HL-60/S4 (cell line): ENCODE results near the gene KRT38.

Experiments used
- in situ Hi-C: fragments of 300-500 bp; cut with MboI; formaldehyde crosslinking; loops from 2 replicates; pipeline ENCODE4 v1.14.3; 2022; ENCODE audit warnings: low sequenced_read_pairs

KRT38 gene

DNA sequence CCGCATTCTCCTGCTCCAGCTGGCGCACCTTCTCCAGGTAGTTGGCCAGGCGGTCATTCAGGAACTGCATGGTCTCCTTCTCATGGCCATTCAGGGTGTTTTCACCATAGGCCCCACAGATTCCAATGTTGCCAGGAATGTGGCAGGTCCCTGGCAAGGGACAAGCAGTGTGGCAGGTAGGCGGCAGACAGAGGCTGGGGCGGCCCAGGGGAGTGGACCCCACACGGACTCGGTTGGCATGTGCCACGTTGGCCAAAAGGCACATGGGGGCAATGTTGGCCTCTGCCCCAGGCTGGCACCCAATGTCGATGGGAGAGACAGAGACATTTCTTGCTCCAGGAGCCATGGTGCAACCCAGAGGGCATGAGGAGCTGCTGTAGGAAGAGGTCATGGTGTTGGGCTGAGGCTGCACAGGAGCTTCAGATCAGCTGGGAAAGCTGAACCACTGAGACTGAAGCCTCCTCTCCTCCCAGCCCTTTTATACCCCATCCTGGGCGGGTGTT, at the start of gene KRT38:
KRT38 (minus strand) TSS at position 453 of the 503 bp plus-strand sequence; CDS start at position 391, 62 bp downstream.
- in situ Hi-C loops, result no loop called here

DNA sequence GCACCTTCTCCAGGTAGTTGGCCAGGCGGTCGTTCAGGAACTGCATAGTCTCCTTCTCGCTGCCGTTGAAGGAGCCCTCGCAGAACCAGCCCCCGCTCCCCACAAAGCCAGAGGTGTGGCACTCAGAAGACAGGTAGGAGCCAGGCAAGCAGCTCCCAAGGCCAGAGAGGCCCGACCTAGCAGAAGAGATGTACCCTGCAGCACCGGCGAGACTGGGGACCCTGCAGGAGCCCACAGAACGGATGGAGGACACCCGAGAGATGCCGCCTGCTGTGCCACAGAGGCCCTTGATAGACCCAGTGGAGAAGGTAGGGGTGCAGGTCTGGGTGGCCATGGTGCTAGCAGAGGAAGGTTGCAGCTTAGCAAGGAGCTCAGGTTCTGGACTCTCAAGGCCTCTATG, 48.7 kb upstream of the KRT38 start, which contains the start of gene KRT36:
KRT36 (minus strand) TSS at position 380 of the 400 bp plus-strand sequence; CDS start at position 334, 46 bp downstream.
- in situ Hi-C loops, result no loop called here

DNA sequence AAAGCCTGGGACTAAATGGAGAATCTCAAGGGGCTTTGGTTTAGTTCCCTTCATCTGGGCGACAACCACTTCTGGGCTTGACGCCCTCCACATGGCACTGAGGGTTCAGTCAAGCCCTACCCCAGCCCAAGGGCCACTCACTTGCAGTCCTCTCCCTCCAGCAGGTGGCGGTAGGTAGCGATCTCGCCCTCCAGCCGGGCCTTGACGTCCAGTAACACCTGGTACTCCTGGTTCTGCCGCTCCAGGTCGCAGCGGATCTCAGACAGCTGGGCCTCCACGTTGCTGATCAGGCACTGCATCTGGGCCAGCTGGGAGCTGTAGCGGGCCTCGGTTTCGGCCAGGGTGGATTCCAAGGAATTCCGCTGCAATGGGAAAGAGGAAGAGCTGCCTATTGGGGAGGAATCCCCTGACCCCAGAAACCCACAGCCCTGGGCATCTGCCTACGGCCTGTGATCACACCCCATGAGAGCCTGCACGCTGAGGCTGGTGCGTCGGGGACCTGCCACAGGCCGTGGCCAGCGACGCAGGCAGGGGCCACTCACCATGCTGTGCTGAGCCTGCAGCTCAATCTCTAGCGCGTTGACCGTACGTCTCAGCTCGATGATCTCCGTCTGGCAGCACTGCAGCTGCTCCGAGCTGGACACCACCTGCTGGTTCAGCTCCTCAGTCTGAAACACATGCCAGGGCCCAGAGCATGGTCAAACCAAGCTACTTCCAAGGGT, 46.2 kb upstream of the KRT38 start:
- in situ Hi-C loops, result no loop called here

DNA sequence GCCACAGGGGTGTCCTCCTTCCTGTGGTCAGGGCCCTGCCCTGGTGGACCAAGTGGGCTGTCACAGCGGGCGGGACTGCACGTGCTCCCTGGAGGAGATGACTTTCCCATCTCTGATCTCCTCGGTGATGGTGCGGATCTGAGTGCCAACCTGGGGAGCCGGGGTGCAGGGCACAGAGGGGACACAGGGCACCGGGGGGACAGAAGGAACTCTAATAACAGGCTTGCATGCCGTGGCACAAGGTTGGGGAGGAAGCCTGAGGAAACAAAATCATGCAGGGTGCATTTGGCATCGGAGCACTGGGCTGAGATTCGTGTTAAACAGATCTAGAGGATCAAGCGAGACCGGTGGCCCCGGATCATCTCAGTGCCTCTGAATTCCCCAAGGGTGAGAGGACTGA, 45.5 kb upstream of the KRT38 start:
- in situ Hi-C loops, result no loop called here

DNA sequence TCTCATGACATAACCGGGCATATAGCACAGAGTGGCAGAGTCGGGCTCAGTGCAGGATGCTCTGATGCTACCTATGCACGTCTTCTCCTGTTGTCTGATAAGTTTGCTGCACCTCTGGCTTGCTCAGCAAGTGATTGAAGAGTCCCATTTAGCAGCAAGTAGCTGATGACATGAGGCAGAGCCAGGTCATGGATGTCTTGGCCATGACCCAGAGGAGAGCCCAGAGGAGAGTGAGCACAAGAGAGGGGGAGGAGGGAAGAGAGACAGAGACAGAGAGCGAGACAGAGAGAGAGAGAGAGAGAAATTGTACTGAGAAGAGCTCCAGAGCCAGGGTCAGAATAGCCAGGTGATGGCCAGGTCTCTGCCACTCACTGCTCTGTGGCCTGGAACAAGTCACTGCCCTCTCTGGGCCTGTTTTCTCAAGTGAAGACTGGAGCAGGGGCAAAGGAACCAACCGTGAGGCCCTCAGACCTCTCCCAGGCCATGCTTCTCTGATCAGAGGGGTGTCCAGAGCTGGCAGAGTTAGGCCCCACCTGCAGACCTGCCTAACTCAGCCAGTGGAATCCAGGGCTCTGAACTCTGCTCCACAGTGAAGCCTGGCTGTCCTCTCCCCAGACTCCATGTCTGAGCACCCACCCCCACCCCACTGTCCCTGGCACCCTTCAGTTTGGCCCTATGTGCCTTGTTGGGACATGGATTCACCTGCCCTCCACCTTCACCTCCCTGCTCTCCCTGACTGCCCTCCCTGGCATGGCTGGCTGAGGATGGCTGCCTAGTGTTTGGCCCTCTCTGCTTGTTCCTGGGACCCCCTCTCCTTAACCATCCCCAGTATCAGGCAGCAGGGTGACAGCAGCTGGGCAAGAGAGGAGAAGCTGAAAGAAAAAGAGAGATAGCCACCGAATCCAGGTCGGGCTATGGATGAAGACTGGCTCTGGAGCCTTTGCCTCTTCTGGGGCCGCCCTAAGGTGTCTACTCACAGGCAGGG, 44.4 kb upstream of the KRT38 start:
- in situ Hi-C loops, result no loop called here

DNA sequence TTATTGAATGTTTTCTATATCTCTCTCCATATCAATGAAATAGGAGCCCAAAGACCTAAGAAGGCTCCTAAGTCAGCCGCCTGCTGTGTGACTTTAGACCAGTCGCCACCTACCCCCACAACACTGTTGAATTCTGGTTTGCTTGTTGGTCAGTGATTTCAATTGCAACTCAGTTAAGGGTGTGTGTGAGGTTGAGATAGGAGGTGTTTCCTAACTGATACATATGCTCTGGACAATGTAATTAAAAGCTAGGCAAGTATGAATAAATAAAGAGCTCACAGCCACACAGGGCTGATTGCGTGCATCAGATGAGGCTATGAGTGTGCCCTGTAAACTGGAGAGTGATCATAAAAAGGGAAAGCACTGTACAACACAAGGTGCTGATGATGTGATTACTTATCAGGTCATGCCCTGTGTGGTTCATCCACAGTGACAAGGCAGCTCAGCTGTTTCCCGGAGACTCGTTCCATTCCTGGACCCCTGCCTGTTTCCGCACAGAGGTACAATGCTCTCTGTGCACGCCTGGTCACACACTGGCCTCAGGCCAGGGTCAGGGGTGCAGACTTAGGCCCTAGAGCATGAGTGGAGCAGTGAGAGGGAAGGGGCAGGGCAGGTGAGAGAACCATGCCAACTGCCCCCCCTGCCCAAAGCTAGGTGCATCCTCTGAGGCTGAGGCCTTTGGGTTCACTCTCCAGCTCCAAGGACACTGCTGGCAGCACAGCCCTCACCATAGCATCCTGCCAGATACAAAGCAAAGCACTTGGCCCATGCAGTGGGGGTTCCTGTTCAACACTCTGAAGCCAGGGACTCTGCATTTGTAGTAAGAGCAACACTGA, 43.4 kb upstream of the KRT38 start:
- in situ Hi-C loops, result no loop called here

DNA sequence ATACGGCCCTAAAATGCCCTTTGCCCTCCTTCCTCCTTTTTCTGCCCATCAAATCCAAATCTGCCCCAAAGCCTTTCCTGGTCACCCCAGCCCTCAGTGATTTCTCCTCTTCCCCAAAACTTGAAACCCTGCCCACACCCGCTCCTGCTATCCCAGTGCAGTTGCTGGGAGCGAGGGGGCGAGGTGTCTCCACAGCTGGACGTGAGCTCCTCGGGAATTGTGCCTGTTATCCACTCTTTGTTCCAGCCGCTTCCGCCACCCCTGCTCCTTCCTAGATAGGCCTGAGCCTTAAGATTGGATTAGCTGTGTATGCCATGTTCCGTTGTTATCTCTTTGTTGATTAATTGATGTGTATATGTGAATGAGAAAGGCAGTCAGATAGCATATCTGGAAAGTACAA, 42.7 kb upstream of the KRT38 start:
- in situ Hi-C loops, result no loop called here

DNA sequence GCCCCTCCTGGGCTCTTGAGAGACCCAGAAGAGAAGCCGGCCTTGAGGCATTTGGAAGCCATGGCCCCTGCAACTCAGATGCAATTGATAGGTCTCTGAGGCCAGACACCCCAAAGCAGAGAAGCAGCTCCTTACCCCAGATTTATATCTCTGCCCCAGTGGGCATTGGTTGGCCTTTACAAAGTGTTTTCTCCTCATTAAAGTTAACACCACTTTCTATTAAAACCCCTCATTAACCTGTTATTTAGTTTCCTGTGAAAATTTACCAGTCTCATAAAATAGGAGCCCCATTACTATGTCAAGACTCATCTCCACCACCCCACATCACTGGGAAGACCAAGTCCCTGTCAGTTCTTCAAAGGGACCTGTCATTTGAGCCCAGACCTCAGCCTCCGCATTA, 40.3 kb upstream of the KRT38 start, which contains the start of gene KRT35:
KRT35 (minus strand) TSS at position 116 of the 400 bp plus-strand sequence; CDS start at position 62, 54 bp downstream.
- in situ Hi-C loops, result no loop called here

DNA sequence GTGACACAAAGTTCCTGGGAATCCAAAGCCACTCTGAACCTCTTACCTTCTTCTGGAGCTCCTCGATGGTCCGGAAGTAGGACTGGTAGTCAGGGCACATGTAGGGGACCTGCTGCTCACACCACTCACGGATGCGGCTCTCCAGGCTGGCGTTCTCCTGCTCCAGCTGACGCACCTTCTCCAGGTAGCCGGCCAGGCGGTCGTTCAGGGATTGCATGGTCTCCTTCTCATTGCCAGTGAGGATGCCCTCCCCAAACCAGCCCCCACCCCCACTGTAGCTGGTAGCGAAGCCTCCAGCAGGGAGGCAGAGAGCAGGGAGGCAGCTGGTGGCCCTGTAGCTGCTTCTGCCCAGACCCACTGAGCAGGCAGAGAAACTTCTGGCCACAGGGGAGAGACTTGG, 39.8 kb upstream of the KRT38 start:
- in situ Hi-C loops, result no loop called here

DNA sequence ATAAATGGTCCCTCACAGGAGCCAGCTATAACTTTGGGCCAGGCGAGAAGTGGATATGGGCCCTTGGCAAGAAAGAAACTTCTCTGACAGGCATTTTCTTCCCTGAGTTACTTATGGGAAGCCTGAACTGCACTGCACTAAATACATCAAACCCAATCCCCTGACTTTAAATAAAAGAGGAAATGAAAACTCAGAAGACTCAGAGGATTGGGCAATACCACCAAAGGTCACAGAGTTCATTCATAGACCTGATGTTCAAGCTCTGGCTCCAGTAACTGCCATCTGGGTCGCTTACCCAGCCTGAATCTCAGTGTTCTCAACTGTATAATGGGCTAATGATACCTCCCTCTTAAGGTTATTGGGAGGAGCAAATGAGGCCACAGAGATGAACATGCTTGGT, 39.4 kb upstream of the KRT38 start:
- in situ Hi-C loops, result no loop called here

DNA sequence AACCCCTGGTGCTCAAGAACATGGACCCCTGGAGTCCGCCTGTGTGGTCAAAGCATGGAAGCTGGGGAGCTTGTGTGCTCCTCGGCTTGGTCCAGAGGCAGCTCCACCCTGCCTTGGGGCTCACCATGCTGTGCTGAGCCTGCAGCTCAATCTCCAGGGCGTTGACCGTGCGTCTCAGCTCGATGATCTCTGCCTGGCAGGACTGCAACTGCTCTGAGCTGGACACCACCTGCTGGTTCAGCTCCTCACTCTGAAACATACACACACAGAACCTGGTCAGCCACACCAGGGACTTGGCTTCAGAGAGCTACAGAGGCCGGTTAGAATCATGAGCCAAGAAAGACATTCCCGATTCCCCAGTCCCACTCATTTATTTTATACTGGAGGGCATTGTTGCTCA, 37.5 kb upstream of the KRT38 start:
- in situ Hi-C loops, result no loop called here

DNA sequence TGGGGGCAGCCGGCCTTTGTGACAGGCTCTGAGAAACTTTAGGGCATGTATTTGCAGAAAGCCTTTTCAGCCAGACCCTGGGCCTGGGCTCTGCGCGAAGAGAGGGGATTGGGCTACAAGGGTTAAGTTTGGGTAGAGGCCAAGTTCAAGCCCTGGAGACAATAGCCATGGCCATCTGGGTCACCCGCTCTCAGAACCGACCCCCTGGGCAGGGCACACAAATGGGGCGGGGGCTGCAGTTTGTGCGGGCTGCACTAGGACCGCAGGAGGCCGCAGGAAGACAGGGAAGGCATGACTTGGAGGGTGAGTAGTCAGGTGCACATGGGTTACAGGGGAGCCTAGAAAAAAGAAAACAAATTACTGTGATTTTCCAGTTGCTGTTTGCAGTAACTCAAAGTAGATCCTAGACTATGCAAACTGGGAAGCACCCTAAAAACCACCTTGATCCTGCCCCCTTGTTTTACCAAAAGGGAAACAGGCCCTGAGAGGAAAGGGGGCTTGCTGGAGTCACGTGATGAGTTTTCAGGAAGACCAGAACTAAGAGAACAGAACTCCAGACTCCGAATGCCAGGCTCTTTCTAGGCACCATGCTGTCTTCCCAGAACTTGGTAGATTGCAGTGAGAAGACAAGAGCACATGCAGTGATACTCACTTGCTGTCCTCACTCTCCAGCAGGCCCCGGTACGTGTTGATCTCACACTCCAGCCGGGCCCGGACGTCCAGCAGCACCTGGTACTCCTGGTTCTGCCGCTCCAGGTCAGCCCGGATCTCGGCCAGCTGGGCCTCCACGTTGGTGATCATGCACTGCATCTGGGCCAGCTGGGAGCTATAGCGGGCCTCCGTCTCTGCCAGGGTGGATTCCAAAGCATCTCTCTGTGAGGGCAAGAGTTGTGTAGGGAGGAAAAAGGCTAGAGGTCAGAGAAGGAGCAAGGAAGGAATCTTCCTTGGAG, 36.4 kb upstream of the KRT38 start:
- in situ Hi-C loops, result no loop called here

DNA sequence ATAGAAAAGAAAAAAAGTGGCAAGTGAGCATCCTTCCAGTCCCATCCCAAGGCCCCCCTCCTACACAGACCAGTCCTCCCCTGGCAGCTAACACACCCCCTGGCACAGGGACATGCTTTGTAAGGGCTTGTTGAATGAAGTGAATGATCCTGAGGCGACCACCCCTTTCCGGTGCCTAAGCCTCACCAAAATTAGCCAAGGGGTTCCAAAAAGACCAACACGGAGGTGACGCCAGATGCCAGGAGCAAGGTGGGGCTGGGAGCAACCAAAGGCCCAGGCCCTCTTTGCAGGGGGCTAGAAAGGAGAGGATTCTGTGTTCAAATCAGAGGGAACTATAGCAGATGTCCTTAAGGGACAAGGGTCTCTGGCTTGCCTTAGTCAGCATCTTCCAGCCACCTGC, 34.6 kb upstream of the KRT38 start:
- in situ Hi-C loops, result no loop called here

DNA sequence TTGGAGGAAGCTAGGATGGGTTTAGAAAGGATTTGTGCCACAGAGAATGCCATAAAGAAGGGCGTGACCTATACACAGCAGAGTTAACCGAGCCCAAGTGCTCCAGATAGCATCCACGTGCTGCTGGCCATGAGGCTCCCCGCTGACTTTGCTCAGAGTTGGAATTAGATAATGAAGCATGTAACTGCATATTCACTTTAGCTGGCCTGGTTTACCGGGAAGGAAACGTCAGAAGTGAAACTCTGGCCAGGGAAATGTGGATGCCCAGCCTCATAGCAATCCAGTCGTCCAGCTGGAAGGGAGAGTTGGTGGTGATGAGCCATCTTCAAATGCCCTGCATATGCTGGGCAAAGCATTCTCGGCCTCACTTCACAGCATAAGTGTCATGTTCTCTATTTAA, 34.1 kb upstream of the KRT38 start:
- in situ Hi-C loops, result no loop called here

DNA sequence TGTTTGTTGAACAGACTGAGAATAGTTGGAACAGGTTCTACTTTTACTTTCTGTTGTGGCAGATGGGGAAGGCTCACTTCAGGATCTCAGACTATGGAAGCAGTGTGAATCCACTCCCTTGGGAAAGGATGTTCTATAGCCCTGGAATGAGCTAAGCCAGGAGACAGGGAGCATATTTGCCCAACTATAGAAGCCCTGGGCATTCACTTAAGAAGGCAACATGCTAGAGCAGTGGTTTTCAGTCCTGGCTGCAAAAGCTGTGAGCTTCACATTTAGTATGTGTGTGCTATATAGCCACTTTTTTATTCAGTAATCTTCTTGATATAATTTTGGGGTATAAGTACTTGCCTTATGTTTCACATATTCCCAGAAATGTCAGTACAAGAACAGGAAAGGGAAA, 27.6 kb upstream of the KRT38 start:
- in situ Hi-C loops, result no loop called here

DNA sequence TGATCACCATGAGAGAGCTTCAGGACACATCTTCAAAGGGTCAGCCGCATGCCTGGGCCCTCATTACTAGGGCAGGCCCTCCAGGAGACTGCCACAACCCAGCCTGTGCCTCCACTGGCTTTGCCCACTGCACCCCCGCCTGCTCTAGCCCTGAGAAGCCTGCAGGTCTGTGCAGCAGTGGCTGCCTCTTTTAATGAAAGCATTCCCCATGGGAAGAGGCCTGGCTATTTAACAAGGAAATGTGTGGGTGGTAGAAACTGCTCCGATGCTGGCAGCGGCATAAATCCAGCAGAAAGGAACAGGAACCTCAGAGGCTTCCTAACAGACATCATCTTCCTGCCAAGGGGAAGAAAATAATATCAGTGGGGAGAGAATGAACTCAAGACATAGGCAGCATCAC, 26.8 kb upstream of the KRT38 start:
- in situ Hi-C loops, result no loop called here

DNA sequence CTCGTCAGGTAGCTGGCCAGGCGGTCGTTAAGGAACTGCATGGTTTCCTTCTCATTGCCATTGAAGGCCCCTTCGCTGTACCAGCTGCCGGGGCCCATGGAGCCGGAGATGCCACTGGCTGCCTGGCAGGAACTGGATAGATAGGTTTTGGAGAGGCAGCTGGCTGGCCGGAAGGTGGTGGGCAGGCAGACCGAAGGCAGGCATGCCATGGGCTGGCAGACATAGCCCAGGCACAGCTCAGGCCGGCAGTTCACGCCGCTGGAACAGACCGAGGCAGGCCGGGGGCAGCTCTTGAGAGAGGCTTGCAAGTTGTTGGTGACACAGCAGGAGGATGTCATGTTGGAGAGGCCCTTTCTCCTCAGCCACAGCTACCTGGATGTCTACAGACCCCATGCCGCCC, 26.2 kb upstream of the KRT38 start, which contains the start of gene KRT32:
KRT32 (minus strand) TSS at position 399 of the 400 bp plus-strand sequence; CDS start at position 338, 61 bp downstream.
- in situ Hi-C loops, result no loop called here

DNA sequence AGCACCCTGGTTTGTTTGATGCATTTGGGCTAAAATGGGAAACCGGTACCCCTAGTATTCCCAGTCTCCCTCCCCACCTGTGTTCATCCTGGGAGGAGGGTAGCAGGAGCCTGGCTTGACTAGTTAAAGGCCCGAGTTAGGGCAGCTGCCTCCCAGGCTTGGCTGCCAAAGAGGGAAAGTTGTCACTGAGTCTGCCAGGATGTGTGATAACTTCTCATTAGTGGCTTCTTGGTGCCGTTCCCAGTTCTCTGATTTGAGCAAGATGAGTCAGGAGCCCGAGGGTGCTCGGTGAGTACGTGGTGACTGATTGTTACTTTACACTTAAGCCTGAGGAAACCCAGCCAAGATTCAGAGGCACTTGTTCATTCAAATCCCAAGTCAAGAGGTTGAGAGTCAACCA, 23.9 kb upstream of the KRT38 start:
- in situ Hi-C loops, result no loop called here

DNA sequence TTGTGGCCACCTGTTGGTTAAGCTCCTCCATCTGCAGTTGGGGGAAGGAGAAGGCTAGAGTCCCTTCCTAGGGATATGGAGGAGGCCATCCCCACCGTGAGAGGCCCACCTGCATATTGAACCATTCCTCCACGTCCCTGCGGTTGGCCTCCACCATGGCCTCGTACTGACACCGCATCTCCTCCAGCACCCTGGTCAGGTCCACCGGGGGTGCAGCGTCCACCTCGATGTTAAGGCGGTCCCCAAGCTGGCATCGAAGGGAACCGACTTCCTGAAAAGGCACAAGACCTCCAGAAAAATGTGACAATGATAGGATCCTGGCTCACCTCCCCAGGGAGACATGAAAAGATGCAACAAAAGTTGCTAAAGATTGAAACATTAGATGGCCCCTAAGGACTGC, 23.4 kb upstream of the KRT38 start:
- in situ Hi-C loops, result no loop called here
